Mesothelial cell of epicardium (in vitro differentiated cells): ENCODE measurements around the gene FFAR4. TPM values are rescaled to one million over a fixed set of nuclear protein-coding genes. Genes with fewer than 3 reads are reported as not detected.

Source experiments
- DNase-seq, 2 experiments: peaks; one replicate each; pipeline ENCODE4 v3.0.0; 2021; ENCODE audit warnings: low spot score in 2 of 2; ENCODE audit not compliant: unreplicated experiment in 2 of 2
- H3K27ac Mint-ChIP-seq: 2 replicates; pipeline ENCODE4 v1.8.0; 2021; ENCODE audit warnings: mixed read lengths
- H3K27me3 Mint-ChIP-seq: 2 replicates; pipeline ENCODE4 v1.8.0; 2021; ENCODE audit warnings: low read depth, mixed read lengths
- H3K36me3 Mint-ChIP-seq: 2 replicates; pipeline ENCODE4 v1.8.0; 2021; ENCODE audit warnings: mixed read lengths
- H3K4me1 Mint-ChIP-seq: 2 replicates; pipeline ENCODE4 v1.8.0; 2021; ENCODE audit warnings: mixed read lengths
- H3K4me3 Mint-ChIP-seq: 2 replicates; pipeline ENCODE4 v1.8.0; 2021; ENCODE audit warnings: mild to moderate bottlenecking, moderate library complexity, mixed read lengths
- H3K9me3 Mint-ChIP-seq: 2 replicates; pipeline ENCODE4 v1.8.0; 2021; ENCODE audit warnings: mixed read lengths
- total RNA-seq: library from RNA; stranded (reverse); gene quantifications from 3 replicates; pipeline ENCODE4 v1.2.1, GENCODE V29; 2021
- TF ChIP-seq, protein P1 (sequence below): fragments of 200-600 bp; sonication (generic); IDR thresholded peaks from one replicate; pipeline ENCODE4 v1.5.0; 2021; ENCODE audit warnings: antibody characterized with exemption; ENCODE audit not compliant: unreplicated experiment

Gene FFAR4
- total RNA-seq, 1 donor from 2014 or later, result not detected

- Mint-ChIP-seq H3K9me3 (no peaks in the 10 kb centered on the region), H3K27me3 (peaks cover 65% of the 10 kb centered on the region), H3K27ac (no peak overlapping the region), H3K36me3 (no peaks in the 10 kb centered on the region), H3K4me1 (peaks cover 2% of the 10 kb centered on the region), H3K4me3 (no peak overlapping the region)
- DNase-seq, result no peak
- TF ChIP-seq, protein P1, sequence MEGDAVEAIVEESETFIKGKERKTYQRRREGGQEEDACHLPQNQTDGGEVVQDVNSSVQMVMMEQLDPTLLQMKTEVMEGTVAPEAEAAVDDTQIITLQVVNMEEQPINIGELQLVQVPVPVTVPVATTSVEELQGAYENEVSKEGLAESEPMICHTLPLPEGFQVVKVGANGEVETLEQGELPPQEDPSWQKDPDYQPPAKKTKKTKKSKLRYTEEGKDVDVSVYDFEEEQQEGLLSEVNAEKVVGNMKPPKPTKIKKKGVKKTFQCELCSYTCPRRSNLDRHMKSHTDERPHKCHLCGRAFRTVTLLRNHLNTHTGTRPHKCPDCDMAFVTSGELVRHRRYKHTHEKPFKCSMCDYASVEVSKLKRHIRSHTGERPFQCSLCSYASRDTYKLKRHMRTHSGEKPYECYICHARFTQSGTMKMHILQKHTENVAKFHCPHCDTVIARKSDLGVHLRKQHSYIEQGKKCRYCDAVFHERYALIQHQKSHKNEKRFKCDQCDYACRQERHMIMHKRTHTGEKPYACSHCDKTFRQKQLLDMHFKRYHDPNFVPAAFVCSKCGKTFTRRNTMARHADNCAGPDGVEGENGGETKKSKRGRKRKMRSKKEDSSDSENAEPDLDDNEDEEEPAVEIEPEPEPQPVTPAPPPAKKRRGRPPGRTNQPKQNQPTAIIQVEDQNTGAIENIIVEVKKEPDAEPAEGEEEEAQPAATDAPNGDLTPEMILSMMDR, result no peak
These were observed 24.8 kb downstream of the FFAR4 start for GRCh38 chr10:93591065-93591808.

DNA sequence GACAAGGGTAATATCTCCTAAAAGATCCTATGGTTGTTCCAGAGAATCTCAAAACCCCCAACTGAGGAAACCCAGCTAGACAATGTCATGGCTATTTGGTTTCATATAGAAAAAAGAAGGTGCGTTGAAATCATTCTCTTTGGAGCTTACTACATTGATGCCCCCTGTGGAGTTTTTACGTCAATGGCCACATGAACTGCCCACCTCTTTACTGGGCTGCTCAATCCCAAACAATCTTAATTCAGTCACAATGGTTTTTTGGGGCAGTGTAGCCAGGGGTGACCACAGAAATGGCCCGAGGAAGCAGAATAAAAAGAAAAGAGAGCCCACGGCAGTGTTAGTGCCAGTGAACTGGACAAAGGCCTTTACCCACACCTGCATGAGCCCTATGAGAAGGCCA is 26.8 kb downstream of the FFAR4 start:
- Mint-ChIP-seq H3K4me3 (no peak overlapping the region), H3K27ac (no peak overlapping the region), H3K36me3 (no peaks in the 10 kb centered on the region), H3K4me1 (peaks cover 2% of the 10 kb centered on the region), H3K27me3 (peaks cover 68% of the 10 kb centered on the region), H3K9me3 (no peaks in the 10 kb centered on the region)
- DNase-seq, result no peak
- TF ChIP-seq, protein P1, result no peak

DNA sequence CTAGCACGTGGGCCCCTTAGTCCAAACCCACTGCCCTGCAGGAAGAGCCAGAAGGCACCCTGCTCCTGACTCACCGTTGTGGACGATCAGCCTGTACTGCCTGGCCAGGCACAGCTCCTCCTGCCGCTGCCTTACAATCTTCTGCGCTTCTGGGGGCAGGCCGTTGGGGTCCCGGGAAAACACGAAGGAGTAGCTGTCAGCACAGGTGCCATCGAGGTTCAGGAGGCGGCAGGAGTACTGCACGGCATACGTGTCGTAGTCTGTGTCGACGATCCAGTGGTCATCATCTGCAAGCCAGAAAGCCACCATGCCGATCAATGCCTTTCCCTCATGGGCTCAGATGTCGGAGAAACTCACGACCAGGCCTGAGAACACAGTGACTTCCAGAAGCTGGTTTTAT is 27.3 kb downstream of the FFAR4 start:
- Mint-ChIP-seq H3K27me3 (peaks cover 68% of the 10 kb centered on the region), H3K4me1 (peaks cover 2% of the 10 kb centered on the region), H3K27ac (no peak overlapping the region), H3K4me3 (no peak overlapping the region), H3K9me3 (no peaks in the 10 kb centered on the region), H3K36me3 (no peaks in the 10 kb centered on the region)
- DNase-seq, result no peak
- TF ChIP-seq, protein P1, result no peak

- no peak for DNase-seq
These were observed 28.1 kb downstream of the FFAR4 start for GRCh38 chr10:93594518-93594917.

DNA sequence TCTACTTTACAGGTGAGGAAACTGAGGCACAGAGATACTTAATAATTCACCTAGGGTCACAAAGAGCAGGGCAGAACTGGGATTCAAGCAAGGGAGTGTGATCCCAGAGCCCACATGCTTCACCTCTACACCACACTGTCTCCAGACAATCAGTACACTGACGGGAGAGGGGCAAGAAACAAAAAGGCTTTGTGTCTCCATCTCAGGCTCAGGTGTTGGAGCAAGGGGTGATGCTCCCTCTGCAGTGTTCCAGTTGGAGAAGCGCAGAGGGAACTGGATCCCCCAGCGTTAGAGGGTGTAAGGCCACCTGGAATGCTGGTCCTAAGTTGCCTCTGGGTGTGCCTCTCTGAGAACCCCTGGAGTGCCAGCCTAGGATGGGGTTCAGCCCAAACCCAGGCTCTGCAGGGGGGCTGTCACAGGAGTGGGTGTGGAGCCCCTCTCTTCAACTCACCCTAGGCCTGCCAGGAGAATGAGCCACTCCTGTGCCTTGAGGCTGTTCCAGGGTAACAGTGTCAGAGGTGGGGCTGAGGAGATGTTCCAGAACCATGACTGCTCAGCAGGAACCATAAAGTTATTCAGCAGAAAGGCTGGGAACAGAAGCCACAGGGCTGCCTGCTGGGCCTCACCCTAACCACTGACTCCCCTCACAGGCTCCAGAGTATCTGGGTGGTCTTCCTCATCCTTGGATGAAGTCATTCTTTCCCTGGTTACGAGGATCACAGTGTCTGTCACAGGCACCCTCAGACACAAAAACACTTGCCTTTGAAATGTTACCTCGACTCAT is 29.1 kb downstream of the FFAR4 start:
- H3K27ac Mint-ChIP-seq, result no peak overlapping the region
- DNase-seq, result no peak
- H3K36me3 Mint-ChIP-seq, result no peaks in the 10 kb centered on the region
- H3K4me1 Mint-ChIP-seq, result peaks cover 2% of the 10 kb centered on the region
- no peak overlapping the region for H3K4me3 Mint-ChIP-seq
- TF ChIP-seq, protein P1, result no peak
- H3K9me3 Mint-ChIP-seq, result no peaks in the 10 kb centered on the region
- H3K27me3 Mint-ChIP-seq, result peaks cover 72% of the 10 kb centered on the region

More at GRCh38 chr10:93594518-93594917, 28.1 kb downstream of the FFAR4 start:
- H3K27me3 Mint-ChIP-seq, result peaks cover 66% of the 10 kb centered on the region
- H3K4me1 Mint-ChIP-seq, result peaks cover 2% of the 10 kb centered on the region
- H3K36me3 Mint-ChIP-seq, result no peaks in the 10 kb centered on the region
- TF ChIP-seq, protein P1, result no peak
- H3K9me3 Mint-ChIP-seq, result no peaks in the 10 kb centered on the region
- H3K4me3 Mint-ChIP-seq, result no peak overlapping the region
- H3K27ac Mint-ChIP-seq, result no peak overlapping the region
